ENCODE results near the gene ICOS.

- TF ChIP-seq CTCF (conservative IDR thresholded peaks at IDR 0.05 in 1 of 2, IDR thresholded peaks at IDR 0.05 in 1 of 2; ENCODE audit: low read depth in 1 of 2, low read length in 2 of 2) = no peak
- TF ChIP-seq EZH2 (IDR thresholded peaks at IDR 0.05; ENCODE audit: low read length, missing control alignments) = no peak
These were observed 22.7 kb downstream of the ICOS start for GRCh38 chr2:203959265-203959664.

Data from fibroblast of lung (primary cell).